IMR-90 (cell line): ENCODE data around the gene BMERB1.

ENCODE experiments used
- BHLHE40 ChIP-seq: fragments of 150-350 bp; IDR thresholded peaks from 2 replicates; pipeline ENCODE4 v1.6.1; 2016; ENCODE audit warnings: mild to moderate bottlenecking, low read depth, low read length
- CEBPB ChIP-seq: IDR thresholded peaks from 2 replicates; pipeline ENCODE4 v1.6.1; 2012; ENCODE audit warnings: low read depth, low read length, improper control_type of control experiment
- FOS ChIP-seq: fragments of 150-350 bp; IDR thresholded peaks from 2 replicates; pipeline ENCODE4 v1.6.1; 2016; ENCODE audit warnings: low read depth, low read length
- MAFK ChIP-seq: IDR thresholded peaks from 2 replicates; pipeline ENCODE4 v1.6.1; 2012; ENCODE audit warnings: low read depth, low read length, improper control_type of control experiment
- MXI1 ChIP-seq: IDR thresholded peaks from 2 replicates; pipeline ENCODE4 v1.6.1; 2012; ENCODE audit warnings: low read depth, mild to moderate bottlenecking, low read length, moderate library complexity, borderline replicate concordance
- NFE2L2 ChIP-seq: fragments of 150-350 bp; IDR thresholded peaks from 2 replicates; pipeline ENCODE4 v1.6.1; 2016; ENCODE audit warnings: low read depth, mild to moderate bottlenecking, low read length
- POLR2A ChIP-seq: IDR thresholded peaks from 2 replicates; pipeline ENCODE4 v1.6.1; 2012; ENCODE audit warnings: mild to moderate bottlenecking, low read depth, low read length
- RFX5 ChIP-seq: IDR thresholded peaks from 2 replicates; pipeline ENCODE4 v1.8.0; 2012; ENCODE audit warnings: low read depth, mild to moderate bottlenecking, low read length, moderate library complexity
- SMC3 ChIP-seq: fragments of 150-350 bp; IDR thresholded peaks from 2 replicates; pipeline ENCODE4 v1.6.1; 2016; ENCODE audit warnings: low read depth, mild to moderate bottlenecking, antibody characterized with exemption, low read length, moderate library complexity
- TF ChIP-seq, protein P1 (sequence below): conservative IDR thresholded peaks from 2 replicates; pipeline ENCODE4 v1.5.1; 2012; ENCODE audit warnings: mild to moderate bottlenecking, low read depth, low read length, improper control_type of control experiment

GRCh38 chr16:15521758-15522509 lies 87.5 kb downstream of the BMERB1 start:
- TF ChIP-seq, protein P1, sequence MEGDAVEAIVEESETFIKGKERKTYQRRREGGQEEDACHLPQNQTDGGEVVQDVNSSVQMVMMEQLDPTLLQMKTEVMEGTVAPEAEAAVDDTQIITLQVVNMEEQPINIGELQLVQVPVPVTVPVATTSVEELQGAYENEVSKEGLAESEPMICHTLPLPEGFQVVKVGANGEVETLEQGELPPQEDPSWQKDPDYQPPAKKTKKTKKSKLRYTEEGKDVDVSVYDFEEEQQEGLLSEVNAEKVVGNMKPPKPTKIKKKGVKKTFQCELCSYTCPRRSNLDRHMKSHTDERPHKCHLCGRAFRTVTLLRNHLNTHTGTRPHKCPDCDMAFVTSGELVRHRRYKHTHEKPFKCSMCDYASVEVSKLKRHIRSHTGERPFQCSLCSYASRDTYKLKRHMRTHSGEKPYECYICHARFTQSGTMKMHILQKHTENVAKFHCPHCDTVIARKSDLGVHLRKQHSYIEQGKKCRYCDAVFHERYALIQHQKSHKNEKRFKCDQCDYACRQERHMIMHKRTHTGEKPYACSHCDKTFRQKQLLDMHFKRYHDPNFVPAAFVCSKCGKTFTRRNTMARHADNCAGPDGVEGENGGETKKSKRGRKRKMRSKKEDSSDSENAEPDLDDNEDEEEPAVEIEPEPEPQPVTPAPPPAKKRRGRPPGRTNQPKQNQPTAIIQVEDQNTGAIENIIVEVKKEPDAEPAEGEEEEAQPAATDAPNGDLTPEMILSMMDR = no peak
- no peak for TF ChIP-seq MAFK
- no peak for TF ChIP-seq CEBPB
- TF ChIP-seq POLR2A = no peak
- TF ChIP-seq FOS = no peak
- TF ChIP-seq MXI1 = no peak
- no peak for TF ChIP-seq BHLHE40
- TF ChIP-seq SMC3 = no peak
- TF ChIP-seq RFX5 = no peak
- TF ChIP-seq NFE2L2 = no peak
